ENCODE measurements around the gene NELFB. TPM values are rescaled to one million over a fixed set of nuclear protein-coding genes. Genes with fewer than 3 reads are reported as not detected.

The NELFB gene
- total and polyA plus RNA-seq, 9 of the 15 experiments (the other 6 are each of a cell fraction or from before 2014, with no cell fraction given) = 0.24 to 84.0 (median 29.7) TPM

- no peak for TF ChIP-seq LEF1 (IDR thresholded peaks at IDR 0.05)
- peak; percentile 83 for TF ChIP-seq SPI1 (IDR thresholded peaks at IDR 0.05; ENCODE audit: borderline replicate concordance, low read depth, low read length)
- no peak for TF ChIP-seq ZNF311 (CRISPR knock-in tag; IDR thresholded peaks at IDR 0.05)
- TF ChIP-seq EP400 (IDR thresholded peaks at IDR 0.05) = no peak
- TF ChIP-seq ZFP91 (CRISPR knock-in tag; IDR thresholded peaks at IDR 0.05) = no peak
- no peak for TF ChIP-seq ZNF253 (CRISPR knock-in tag; conservative IDR thresholded peaks at IDR 0.05)
- no peak for TF ChIP-seq PHF8 (IDR thresholded peaks at IDR 0.05; ENCODE audit: borderline replicate concordance, low read length)
- no peak for TF ChIP-seq ZNF23 (CRISPR knock-in tag; IDR thresholded peaks at IDR 0.05)
- TF ChIP-seq ZNF232 (CRISPR knock-in tag; IDR thresholded peaks at IDR 0.05) = no peak
- peak; percentile 8 for TF ChIP-seq RBM22 (IDR thresholded peaks at IDR 0.05; ENCODE audit: low read depth, low read length, poor library complexity, severe bottlenecking)
- TF ChIP-seq ETV1 (tag; conservative IDR thresholded peaks at IDR 0.05; ENCODE audit: low read depth) = 0 out of 2 replicates have a peak, but pooled peaks have one; percentile 19
- TF ChIP-seq SRSF3 (IDR thresholded peaks at IDR 0.05; ENCODE audit: insufficient read depth, low read length) = no peak
- TF ChIP-seq PRMT5 (CRISPR knock-in tag; IDR thresholded peaks at IDR 0.05) = no peak
- no peak for TF ChIP-seq IRF9 (tag; IDR thresholded peaks at IDR 0.05)
- TF ChIP-seq CHD4 (IDR thresholded peaks at IDR 0.05; ENCODE audit: insufficient read depth, insufficient replicate concordance, low read depth, low read length, poor library complexity, severe bottlenecking) = no peak
- TF ChIP-seq FOXK1 (CRISPR knock-in tag; IDR thresholded peaks at IDR 0.05; ENCODE audit: borderline replicate concordance) = peak; percentile 64; the same call in 1 of the 2 replicates
- no peak for TF ChIP-seq ZNF3 (CRISPR knock-in tag; IDR thresholded peaks at IDR 0.05)
- no peak for TF ChIP-seq KAT2B (IDR thresholded peaks at IDR 0.05; ENCODE audit: low read depth, low read length)
- TF ChIP-seq ZKSCAN8 (CRISPR knock-in tag; IDR thresholded peaks at IDR 0.05) = no peak
- no peak; a peak in 2 of 4 replicates for TF ChIP-seq ETV6 (IDR thresholded peaks at IDR 0.05; ENCODE audit: borderline replicate concordance in 1 of 2, low read depth in 2 of 2, low read length in 1 of 2)
- 0 out of 2 replicates have a peak, but pooled peaks have one; percentile 8 for TF ChIP-seq ETV6 (CRISPR knock-in tag; IDR thresholded peaks at IDR 0.05; ENCODE audit: borderline replicate concordance)
- no peak for TF ChIP-seq ZNF592 (IDR thresholded peaks at IDR 0.05)
- no peak for TF ChIP-seq ZFPM2 (CRISPR knock-in tag; IDR thresholded peaks at IDR 0.05)
Observed at GRCh38 chr9:137278061-137278701, 23.1 kb downstream of the NELFB start (continued).
